Measurements from ENCODE around the gene AKIRIN2.

DNA sequence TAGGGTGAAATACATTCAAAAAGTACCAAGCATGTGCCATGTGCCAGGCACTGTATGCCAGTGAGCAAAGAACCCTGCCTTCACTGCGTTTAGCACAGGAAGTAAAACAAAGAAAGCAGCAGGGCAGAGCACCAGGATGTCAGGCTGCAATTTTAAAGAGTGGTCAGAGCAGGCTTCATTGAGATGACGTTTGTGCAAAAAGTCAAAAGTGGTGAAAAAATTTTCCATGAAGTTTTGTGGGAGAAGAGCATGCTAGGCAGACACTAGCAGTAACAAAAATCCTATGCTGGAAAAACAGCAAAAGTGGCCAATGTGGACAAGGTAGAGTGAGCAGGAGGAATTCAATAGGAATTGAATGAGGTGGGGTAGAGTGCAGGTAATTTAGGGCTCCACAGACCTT is 31.3 kb downstream of the AKIRIN2 start:
- TF ChIP-seq, protein P1, sequence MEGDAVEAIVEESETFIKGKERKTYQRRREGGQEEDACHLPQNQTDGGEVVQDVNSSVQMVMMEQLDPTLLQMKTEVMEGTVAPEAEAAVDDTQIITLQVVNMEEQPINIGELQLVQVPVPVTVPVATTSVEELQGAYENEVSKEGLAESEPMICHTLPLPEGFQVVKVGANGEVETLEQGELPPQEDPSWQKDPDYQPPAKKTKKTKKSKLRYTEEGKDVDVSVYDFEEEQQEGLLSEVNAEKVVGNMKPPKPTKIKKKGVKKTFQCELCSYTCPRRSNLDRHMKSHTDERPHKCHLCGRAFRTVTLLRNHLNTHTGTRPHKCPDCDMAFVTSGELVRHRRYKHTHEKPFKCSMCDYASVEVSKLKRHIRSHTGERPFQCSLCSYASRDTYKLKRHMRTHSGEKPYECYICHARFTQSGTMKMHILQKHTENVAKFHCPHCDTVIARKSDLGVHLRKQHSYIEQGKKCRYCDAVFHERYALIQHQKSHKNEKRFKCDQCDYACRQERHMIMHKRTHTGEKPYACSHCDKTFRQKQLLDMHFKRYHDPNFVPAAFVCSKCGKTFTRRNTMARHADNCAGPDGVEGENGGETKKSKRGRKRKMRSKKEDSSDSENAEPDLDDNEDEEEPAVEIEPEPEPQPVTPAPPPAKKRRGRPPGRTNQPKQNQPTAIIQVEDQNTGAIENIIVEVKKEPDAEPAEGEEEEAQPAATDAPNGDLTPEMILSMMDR (IDR thresholded peaks at IDR 0.05), result no peak
- TF ChIP-seq ELF1 (IDR thresholded peaks at IDR 0.05), result no peak
- TF ChIP-seq FOXM1 (IDR thresholded peaks at IDR 0.05; ENCODE audit: low read depth), result no peak
- TF ChIP-seq SMC3 (IDR thresholded peaks at IDR 0.05; ENCODE audit: low read depth, low read length), result no peak
- no peak for TF ChIP-seq RCOR1 (IDR thresholded peaks at IDR 0.05; ENCODE audit: low read length)
- no peak for TF ChIP-seq EP300 (IDR thresholded peaks at IDR 0.05; ENCODE audit: borderline replicate concordance in 1 of 2, low read depth in 1 of 2, low read length in 1 of 2)
- no peak for TF ChIP-seq TAF1 (IDR thresholded peaks at IDR 0.05; ENCODE audit: borderline replicate concordance, low read depth, low read length)
- no peak for TF ChIP-seq NRF1 (IDR thresholded peaks at IDR 0.05; ENCODE audit: low read depth, low read length)
- TF ChIP-seq, protein P2, sequence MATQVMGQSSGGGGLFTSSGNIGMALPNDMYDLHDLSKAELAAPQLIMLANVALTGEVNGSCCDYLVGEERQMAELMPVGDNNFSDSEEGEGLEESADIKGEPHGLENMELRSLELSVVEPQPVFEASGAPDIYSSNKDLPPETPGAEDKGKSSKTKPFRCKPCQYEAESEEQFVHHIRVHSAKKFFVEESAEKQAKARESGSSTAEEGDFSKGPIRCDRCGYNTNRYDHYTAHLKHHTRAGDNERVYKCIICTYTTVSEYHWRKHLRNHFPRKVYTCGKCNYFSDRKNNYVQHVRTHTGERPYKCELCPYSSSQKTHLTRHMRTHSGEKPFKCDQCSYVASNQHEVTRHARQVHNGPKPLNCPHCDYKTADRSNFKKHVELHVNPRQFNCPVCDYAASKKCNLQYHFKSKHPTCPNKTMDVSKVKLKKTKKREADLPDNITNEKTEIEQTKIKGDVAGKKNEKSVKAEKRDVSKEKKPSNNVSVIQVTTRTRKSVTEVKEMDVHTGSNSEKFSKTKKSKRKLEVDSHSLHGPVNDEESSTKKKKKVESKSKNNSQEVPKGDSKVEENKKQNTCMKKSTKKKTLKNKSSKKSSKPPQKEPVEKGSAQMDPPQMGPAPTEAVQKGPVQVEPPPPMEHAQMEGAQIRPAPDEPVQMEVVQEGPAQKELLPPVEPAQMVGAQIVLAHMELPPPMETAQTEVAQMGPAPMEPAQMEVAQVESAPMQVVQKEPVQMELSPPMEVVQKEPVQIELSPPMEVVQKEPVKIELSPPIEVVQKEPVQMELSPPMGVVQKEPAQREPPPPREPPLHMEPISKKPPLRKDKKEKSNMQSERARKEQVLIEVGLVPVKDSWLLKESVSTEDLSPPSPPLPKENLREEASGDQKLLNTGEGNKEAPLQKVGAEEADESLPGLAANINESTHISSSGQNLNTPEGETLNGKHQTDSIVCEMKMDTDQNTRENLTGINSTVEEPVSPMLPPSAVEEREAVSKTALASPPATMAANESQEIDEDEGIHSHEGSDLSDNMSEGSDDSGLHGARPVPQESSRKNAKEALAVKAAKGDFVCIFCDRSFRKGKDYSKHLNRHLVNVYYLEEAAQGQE (IDR thresholded peaks at IDR 0.05; ENCODE audit: low read depth, low read length), result no peak
- TF ChIP-seq CHD2 (IDR thresholded peaks at IDR 0.05; ENCODE audit: low read length, partially characterized antibody), result no peak

Measured in SK-N-SH (cell line).